Jurkat, Clone E6-1 (cell line): ENCODE measurements around the gene CNOT2.

Source experiments
- DNase-seq: peaks from one replicate; pipeline ENCODE4 v3.0.0-alpha.2; 2011; ENCODE audit warnings: low read depth, low spot score
- H3K4me3 ChIP-seq: 2 replicates; pipeline ENCODE4 v1.5.1; 2011; ENCODE audit warnings: mild to moderate bottlenecking, low read length, control low read depth, moderate library complexity

CNOT2 gene

GRCh38 chr12:70398862-70399261, 155.6 kb downstream of the CNOT2 start:
- DNase-seq = no peak
- H3K4me3 ChIP-seq = no peak overlapping the region

- no peak for DNase-seq
- no peak overlapping the region for H3K4me3 ChIP-seq
Observed at GRCh38 chr12:70399311-70399710, 156.1 kb downstream of the CNOT2 start.

GRCh38 chr12:70400124-70400523, 156.9 kb downstream of the CNOT2 start:
- no peak overlapping the region for H3K4me3 ChIP-seq
- no peak for DNase-seq

- no peak for DNase-seq
Observed at GRCh38 chr12:70402597-70402996, 159.4 kb downstream of the CNOT2 start.

GRCh38 chr12:70403826-70404225, 160.6 kb downstream of the CNOT2 start:
- H3K4me3 ChIP-seq = no peak overlapping the region
- DNase-seq = no peak

More at GRCh38 chr12:70402597-70402996, 159.4 kb downstream of the CNOT2 start:
- no peak overlapping the region for H3K4me3 ChIP-seq
